ELR (cell line): ENCODE measurements around the gene ACAD10.
"Not testable (repeated sequence)": the region's sequence is repeated elsewhere in the genome, so short reads cannot be mapped to it uniquely, and the experiment has no call there.

ENCODE experiments used
- DNase-seq: peaks from one replicate; pipeline ENCODE4 v3.0.0-alpha.2; 2015; ENCODE audit warnings: low read depth

ACAD10 gene

DNA sequence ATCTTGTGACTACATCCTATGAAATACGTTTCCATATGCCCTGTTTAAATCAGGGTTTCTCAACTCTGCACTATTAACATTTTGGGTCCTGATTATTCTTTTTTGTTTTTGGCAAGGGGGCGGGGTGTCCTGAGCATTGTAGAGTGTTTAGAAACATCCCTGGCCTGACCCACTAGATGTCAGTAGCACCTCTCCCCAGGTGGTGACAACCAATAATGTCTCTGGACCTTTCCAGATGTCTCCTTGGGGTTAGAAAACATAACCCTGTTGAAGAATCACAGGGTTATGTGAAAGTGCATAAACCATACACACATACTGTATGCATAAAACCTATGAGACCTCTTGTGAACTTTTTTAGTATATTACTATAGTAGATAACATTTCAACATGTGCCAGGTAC, 1.4 kb downstream of the ACAD10 start:
- peak; percentile 29 for DNase-seq

DNA sequence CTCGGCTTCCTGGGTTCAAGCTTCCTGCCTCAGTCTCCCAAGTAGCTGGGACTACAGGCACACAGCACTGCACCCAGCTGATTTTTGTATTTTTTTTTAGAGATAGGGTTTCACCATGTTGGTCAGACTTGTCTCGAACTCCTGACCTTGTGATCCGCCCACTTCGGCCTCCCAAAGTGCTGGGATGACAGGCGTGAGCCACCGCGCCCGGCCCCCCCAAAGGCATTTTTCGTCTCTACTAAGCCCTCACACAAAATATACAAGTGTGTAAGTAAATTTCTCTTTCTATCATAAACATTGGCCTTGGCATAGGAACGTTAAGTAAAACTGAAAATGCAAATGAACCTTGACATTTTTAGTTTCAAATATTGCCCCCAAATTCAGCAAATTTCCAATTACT, 2.1 kb downstream of the ACAD10 start:
- no peak for DNase-seq

DNA sequence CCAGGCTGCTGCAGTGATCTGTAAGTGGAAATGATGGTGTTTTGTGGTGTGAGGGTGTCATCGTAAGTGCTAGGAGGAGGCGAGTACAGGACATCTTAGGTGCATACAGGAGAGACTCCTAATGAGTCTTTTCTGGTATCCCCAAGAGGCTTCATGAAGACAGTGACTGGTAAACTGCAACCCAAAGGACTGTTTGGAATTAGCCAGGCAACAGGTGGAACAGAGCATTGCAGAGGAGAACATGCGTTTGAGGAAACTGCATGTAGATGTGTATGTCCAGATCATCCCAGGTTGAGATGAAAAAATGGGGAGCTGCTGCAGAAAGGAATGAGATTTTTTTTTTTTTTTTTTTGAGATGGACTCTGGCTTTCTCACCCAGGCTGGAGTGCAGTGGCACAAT, 5.4 kb downstream of the ACAD10 start:
- DNase-seq: no peak

DNA sequence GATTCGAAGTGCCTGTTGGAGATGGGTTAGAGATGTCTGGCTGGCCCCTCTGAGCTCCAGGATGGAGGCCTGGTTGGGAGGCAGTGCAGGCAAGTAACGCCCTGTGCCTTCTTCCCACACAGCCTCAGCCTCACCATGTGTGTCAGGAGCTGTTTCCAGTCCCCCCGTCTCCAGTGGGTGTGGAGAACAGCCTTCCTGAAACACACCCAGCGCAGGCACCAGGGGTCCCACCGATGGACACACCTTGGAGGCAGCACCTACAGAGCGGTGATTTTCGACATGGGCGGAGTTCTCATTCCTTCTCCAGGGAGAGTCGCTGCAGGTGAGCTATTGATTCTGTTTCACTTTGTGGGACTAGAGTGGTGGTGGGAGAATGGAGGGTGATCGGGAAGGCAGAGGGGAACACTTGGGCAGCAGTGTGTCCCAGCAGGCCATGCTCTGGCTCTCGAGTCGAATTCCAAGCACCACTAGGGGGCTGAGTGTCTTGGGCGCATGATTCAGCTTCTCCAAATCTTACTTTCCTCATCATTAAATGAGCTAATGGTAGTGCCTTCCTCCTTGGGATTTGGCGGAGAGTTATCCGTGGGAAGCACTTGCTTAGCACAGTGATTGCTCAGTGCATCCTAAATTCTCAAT, 6.8 kb downstream of the ACAD10 start:
- DNase-seq: peak; percentile 41

DNA sequence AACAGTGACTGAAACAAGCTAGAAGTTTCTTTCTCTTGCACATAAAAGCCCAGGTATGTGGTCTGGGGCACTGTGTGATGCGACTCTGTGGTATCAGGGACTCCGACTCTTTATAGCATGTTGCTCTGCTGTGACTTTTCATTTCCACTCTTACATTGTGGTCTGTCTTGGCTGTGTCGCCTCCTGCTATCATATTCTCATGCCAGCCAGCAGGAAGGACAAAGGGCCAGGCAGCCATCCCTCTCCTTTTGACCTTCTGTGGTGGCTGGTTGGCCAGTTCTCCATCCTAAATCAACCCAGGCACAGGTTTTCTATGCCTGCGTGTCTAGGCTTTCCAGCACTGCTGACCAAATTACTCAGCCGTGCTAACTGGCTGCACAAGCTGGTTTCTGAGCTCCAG, 8.0 kb downstream of the ACAD10 start:
- DNase-seq: no peak

DNA sequence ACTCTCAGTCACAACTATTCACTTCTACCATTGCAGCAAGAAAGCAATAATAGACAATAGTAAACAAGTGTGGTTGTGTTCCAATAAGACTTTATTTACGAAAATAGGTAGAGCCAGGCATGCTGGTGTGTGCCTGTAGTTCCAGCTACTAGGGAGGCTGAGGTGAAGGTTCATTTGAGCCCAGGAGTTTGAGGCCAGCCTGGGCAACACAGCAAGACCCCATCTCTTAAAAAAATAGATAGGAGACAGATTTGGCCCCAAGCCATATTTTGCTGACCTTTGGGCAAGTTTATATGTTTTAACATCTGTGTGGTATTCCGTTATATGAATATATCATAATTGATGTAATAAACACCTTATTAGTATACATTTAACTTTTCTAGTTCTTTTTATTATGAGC, 14.1 kb downstream of the ACAD10 start:
- DNase-seq: no peak

DNA sequence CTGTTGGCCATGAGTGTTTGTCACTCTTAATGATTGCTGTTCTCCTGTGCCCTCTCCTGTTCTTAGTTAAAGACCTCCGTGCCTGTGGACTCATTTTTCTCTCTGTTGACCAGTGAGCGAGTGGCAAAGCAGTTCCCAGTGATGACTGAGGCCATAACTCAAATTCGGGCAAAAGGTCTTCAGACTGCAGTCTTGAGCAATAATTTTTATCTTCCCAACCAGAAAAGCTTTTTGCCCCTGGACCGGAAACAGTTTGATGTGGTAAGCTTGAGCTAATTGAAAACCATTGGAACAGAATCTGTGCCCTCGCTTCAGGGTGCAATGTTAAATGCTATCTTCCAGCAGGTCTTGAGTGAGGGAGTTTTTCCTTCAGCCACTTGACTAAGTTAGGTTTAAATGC, 19.8 kb downstream of the ACAD10 start:
- DNase-seq: no peak

DNA sequence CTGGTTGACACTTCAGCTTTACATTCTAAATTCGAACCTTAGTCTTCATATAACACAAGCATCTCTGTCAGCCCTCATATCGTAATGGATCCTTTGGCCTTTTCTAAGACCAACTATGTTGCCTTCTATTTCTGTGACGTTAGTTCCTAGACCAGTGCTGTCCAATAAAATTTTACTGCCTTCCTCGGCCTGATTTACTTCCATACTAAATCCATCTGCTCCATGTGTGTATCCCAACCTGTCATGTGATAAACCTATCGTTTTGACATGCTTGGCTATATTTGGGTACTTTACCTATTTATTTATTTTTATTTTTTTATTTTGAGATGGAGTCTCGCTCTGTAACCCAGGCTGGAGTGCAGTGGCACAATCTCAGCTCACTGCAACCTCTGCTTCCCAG, 20.3 kb downstream of the ACAD10 start:
- no peak for DNase-seq

DNA sequence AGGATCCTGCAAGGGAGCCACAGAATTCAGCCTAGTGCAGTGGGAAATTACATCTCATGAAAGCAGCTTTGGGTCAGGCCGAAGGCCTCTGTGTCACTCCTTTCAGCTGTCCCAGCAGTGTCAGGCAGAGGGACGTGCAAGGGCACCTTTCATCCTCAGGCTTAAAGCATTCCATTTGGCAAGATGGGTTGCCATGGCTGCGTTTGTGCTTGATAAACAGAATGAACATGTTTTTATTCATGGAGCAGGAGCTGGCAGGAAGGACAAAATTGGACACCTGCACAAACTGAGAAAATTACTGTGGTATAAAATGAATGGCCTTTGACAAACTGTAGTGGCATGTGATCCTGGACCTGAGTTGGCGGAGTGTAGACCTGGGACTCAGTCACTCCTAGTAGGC, 29.4 kb downstream of the ACAD10 start:
- DNase-seq: no peak

DNA sequence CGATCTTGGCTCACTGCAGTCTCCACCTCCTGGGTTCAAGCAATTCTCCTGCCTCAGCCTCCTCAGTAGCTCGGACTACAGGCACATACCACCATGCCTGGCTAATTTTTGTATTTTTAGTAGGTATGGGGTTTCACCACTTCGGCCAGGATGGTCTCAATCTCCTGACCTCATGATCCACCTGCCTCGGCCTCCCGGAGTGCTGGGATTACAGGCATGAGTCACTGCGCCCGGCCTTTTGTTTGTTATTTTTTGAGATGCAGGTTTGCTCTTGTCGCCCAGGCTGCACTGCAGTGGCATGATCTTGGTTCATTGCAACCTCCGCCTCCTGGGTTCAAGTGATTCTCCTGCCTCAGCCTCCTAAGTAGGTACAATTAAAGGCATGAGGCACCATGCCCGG, 33.5 kb downstream of the ACAD10 start:
- not testable (repeated sequence) for DNase-seq

DNA sequence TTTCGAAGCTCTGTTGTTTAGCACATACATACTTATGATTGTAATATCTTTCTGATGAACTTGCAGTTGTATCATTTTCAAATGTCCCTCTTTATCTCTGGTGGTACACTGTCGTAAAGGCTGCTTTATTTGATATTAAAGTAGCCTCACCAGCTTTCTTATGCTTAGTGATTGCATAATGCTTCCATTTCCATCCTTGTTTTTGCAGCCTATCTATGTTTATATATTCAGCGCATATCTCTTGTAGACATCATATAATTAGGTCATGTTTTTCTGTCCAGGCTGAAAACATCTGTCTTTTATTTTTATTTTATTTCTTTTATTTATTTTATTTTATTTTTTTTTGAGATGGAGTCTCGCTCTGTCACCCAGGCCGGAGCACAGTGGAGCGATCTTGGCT, 34.6 kb downstream of the ACAD10 start:
- no peak for DNase-seq

DNA sequence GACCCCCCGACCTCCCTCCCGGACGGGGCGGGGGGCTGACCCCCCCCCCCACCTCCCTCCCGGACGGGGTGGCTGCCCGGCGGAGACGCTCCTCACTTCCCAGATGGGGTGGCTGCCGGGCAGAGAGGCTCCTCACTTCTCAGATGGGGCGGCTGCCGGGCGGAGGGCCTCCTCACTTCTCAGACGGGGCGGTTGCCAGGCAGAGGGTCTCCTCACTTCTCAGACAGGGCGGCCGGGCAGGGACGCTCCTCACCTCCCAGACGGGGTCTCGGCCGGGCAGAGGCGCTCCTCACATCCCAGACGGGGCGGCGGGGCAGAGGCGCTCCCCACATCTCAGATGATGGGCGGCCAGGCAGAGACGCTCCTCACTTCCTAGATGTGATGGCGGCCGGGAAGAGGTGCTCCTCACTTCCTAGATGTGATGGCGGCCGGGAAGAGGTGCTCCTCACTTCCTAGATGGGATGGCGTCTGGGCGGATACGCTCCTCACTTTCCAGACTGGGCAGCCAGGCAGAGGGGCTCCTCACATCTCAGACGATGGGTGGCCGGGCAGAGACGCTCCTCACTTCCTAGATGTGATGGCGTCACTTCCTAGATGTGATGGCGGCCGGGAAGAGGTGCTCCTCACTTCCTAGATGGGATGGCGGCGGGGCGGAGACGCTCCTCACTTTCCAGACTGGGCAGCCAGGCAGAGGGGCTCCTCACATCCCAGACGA, 38.0 kb downstream of the ACAD10 start:
- not testable (repeated sequence) for DNase-seq

DNA sequence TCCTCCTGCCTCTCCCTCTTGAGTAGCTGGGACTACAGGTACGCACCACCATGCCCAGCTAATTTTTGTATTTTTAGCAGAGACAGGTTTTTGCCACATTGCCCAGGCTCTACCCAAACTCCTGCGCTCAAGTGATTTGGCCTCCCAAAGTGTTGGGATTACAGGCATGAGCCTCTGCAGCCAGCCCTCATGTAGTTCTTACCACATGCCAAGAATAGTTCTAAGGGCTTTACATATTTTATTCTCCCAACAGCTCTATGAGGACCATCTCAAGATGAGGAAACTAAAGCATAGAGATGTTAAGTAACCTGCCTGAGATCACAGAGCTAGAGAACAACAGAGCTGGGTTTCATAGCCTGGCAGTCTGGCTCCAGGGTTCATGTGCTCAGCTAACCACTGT, 42.9 kb downstream of the ACAD10 start:
- no peak for DNase-seq

DNA sequence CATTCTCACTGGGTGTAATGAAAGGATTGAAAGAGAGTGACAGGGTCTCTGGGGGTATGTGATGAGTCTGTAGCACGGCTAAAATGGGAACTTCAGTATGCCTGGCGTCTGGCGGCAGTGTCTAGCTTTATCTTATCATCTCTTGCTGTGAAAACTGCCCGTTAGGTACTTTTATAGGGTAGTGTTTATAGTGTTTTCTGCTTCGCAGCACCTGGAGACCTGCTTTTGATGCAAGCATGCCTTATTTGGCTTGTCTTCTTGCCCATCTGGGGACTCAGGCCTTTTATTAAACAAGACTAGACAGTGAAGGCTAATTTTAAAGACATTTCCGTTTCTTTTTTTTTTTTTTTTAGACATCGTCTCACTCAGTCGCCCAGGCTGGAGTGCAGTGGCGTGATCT, 44.6 kb downstream of the ACAD10 start:
- DNase-seq: no peak

DNA sequence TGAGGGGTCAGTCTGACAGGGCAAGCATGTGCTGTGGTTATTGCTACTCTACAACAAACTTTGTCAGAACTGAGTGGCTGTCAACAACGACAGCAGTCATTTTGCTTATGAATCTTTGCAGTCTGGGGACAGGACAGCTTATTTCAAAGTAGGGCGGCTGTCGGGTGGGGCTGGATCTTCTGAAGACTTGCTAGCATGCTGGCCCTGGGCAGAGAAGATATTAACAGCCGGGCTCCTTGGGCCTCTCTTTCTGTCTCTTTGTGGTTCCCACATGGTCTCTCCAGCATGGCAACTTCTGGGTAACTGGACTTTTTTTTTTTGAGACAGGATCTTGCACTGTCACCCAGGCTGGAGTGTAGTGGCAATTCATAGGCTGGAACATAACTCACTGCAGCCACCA, 46.9 kb downstream of the ACAD10 start:
- DNase-seq: no peak

DNA sequence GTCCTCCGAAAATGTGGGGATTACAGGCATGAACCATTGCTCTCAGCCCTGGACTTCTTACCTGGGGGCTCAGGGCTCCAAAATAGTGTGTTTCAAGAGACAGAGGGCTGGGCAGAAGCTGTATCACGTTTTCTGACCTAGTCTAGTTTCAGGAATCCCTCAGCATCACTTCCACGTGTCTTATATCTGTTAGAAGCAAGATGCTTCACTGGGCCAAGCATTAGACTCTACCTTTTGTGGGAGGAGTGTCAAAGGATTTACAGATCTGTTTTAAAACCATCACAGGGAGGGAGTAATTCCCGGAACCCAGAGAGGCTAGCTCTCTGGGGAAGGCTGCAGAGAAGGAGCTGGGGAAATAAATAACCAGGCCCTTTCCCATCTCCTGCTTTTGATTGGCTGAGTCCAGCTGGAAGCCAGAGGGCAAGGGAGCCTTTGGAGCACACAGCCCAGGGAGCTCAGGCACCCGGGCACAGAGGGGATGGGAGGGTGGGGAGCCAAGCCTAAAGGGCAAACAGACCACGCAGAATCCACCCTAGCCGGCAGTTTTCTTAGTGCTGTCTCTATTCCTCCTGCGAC, 47.6 kb downstream of the ACAD10 start:
- no peak for DNase-seq

DNA sequence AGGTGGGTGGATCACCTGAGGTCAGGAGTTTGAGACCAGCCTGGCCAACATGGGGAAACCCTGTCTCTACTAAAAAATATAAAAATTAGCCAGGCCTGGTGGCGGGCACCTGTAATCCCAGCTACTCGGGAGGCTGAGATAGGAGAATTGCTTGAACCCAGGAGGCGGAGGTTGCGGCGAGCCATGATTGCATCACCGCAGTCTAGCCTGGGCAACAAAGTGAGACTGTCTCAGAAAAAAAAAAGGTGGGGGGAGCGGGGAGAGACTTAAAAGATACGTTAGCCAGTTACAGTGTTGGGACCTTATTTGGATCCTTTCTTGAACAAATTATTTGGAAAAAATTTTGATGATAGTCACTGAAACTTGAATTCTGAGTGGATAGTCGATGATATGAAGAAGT, 53.7 kb downstream of the ACAD10 start:
- not testable (repeated sequence) for DNase-seq

DNA sequence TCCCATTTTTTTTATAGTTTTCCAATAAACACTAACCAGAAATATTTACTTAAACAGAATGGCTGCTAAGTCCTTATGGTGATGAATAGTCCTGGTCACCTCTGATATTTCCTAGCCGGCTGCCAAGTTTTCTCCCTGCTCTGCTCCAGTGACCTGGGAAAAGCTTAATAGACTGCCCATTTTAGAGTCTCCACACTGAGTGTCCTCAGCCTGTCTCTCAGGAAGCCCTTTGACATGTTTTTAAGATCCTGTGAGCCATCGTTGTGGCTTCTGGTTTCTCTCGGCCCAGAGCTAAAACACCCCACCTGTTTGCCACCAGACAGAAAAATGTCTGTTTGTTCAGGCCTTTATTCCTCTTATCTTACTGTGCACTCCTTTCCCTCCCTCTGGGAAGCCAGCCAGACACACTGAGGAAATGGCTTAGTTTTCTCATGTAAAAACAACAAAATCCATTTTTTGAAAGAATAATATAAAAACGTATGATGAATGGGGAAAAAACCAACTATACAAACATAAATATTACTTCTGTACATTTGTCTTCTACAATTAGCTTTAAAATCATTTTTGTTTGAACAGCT, 55.5 kb downstream of the ACAD10 start:
- no peak for DNase-seq

DNA sequence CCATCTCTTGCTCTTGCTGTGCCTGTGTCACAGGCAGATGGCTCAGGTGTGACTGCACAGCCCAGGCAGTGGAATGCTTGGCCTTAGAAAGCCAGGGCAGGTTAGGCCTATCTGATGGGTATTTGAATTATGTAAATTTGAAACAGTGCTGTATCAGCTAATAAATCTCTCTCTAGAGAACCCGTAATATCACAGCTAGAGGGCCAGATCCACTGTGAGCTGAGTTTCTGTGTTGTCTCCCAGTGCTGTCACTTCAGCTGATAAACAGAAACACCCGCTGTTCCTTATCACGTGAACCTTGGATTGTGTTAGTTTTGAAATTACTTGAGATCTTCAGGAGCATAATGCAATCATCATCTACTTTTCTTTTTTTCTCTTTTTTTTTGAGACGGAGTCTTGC, 59.4 kb downstream of the ACAD10 start:
- DNase-seq: no peak

DNA sequence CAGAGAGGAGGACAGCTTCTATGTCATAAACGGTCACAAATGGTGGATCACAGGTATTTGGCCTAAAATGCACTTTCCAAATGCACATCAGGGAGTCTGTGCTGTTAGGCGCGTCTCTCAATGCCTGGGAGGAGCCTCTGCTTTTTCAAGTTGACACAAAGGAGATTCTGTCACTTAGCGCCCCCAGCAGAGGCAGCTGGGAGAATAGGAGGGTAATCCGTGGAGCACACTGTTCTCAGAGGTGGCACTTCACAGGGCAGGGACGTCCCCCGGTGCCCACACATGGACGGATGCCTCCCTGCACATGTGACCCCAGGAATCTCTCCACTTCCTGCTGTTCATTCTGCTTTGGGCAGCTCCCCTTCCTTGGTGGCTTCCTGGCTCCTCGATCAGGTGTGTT, 61.5 kb downstream of the ACAD10 start:
- no peak for DNase-seq

DNA sequence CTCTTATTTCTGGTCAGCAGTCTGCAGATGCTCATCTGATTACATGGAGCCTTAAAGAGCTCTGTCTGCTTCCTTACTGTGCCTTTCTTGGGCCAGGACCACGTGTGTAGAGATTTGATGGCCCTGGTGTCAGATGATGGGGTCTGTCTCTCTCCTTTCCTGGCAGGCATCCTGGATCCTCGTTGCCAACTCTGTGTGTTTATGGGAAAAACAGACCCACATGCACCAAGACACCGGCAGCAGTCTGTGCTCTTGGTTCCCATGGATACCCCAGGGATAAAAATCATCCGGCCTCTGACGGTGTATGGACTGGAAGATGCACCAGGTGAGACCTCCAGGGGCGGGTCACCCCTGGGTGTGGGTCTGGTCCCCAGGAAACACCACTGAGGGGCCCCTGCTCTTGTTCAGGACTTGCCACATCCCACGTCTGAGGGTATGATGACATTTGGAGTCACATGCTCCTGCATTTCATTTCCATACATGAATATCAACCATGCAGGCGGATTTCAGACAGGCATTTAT, 62.4 kb downstream of the ACAD10 start:
- DNase-seq: no peak

DNA sequence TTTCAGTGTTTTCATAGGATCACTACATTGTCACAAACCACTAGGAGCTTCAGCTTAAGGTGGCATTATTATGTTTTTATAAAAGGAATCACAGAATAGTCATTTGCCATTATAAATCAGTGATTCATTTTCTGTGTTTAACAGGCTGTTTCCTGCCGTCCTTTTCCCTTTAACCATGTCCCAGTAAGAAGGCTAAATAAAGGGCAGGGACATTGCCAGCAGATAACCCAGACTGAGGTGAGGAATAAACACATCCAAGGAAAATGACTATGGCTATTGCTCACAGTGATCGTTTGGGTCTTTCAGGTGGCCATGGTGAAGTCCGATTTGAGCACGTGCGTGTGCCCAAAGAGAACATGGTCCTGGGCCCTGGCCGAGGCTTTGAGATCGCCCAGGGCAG, 63.0 kb downstream of the ACAD10 start:
- no peak for DNase-seq

DNA sequence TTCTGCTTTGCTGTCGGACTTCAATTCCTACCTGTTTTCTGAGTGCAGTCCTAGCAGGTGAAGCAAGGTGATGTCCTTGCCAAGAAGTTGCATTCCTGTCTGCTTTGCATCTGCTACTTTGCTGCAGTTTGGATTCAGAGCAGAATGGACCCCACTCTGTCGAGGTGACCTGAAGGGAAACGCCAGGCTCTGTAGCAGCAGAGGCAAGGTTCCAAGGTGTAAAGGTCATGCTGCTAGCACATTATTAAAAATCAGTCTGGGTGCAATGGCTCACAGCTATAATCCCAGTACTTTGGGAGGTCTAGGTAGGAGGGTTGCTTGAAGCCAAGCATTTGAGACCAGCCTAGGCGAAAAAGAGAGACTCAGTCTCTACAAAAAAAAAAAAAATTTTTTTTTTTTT, 63.5 kb downstream of the ACAD10 start:
- DNase-seq: no peak
